Measurements from ENCODE around the gene DBF4.
"Not testable (repeated sequence)": the region's sequence is repeated elsewhere in the genome, so short reads cannot be mapped to it uniquely, and the experiment has no call there.

Gene DBF4

GRCh38 chr7:87876040-87876868, at the start of gene DBF4, which contains the start of gene SLC25A40:
Gene DBF4, plus strand, starts transcription at chr7:87876493. Its CDS starts 240 bp downstream, at chr7:87876733.
Gene SLC25A40, minus strand, starts transcription at chr7:87876360. Its CDS starts 17,633 bp downstream, at chr7:87858727.
- peak in 57 of 58 donors; percentile 65 to 94 (median 87) for DNase-seq

GRCh38 chr7:87828383-87828782, 47.9 kb upstream of the DBF4 start:
- not testable (repeated sequence) for DNase-seq

GRCh38 chr7:87831097-87831496, 45.2 kb upstream of the DBF4 start:
- DNase-seq: no peak

GRCh38 chr7:87833130-87833529, 43.2 kb upstream of the DBF4 start:
- DNase-seq: no peak

- DNase-seq: no peak
Observed at GRCh38 chr7:87837597-87837996, 38.7 kb upstream of the DBF4 start.

GRCh38 chr7:87850836-87851593, 25.3 kb upstream of the DBF4 start:
- DNase-seq: no peak

GRCh38 chr7:87852306-87852705, 24.0 kb upstream of the DBF4 start:
- no peak for DNase-seq

GRCh38 chr7:87853237-87853864, 22.9 kb upstream of the DBF4 start:
- DNase-seq: no peak

GRCh38 chr7:87858417-87859100, 17.7 kb upstream of the DBF4 start:
- DNase-seq: no peak

- DNase-seq: no peak
Observed at GRCh38 chr7:87866089-87866488, 10.2 kb upstream of the DBF4 start.

- DNase-seq: not testable (repeated sequence)
Observed at GRCh38 chr7:87866533-87866932, 9.8 kb upstream of the DBF4 start.

- no peak for DNase-seq
Observed at GRCh38 chr7:87870471-87870870, 5.8 kb upstream of the DBF4 start.

- DNase-seq: no peak
Observed at GRCh38 chr7:87872346-87872745, 3.9 kb upstream of the DBF4 start.

- not testable (repeated sequence) for DNase-seq
Observed at GRCh38 chr7:87873328-87873727, 3.0 kb upstream of the DBF4 start.

GRCh38 chr7:87874066-87874465, 2.2 kb upstream of the DBF4 start:
- no peak for DNase-seq

GRCh38 chr7:87875151-87876039, 898 bp upstream of the DBF4 start:
- DNase-seq: peak in 20 of 58 donors; percentile 0 to 60 (median 36)

- peak in 52 of 58 donors; percentile 19 to 80 (median 48) for DNase-seq
Observed at GRCh38 chr7:87876869-87877234, 559 bp downstream of the DBF4 start.

- DNase-seq: no peak
Observed at GRCh38 chr7:87877366-87878040, 1.2 kb downstream of the DBF4 start.

GRCh38 chr7:87878208-87878735, 2.0 kb downstream of the DBF4 start:
- no peak for DNase-seq
